ENCODE data around the gene MAP4K2. TPM values are rescaled to one million over a fixed set of nuclear protein-coding genes. Genes with fewer than 3 reads are reported as not detected.

Gene MAP4K2
- total RNA-seq, 1 donor from 2014 or later, result 202 TPM

DNA sequence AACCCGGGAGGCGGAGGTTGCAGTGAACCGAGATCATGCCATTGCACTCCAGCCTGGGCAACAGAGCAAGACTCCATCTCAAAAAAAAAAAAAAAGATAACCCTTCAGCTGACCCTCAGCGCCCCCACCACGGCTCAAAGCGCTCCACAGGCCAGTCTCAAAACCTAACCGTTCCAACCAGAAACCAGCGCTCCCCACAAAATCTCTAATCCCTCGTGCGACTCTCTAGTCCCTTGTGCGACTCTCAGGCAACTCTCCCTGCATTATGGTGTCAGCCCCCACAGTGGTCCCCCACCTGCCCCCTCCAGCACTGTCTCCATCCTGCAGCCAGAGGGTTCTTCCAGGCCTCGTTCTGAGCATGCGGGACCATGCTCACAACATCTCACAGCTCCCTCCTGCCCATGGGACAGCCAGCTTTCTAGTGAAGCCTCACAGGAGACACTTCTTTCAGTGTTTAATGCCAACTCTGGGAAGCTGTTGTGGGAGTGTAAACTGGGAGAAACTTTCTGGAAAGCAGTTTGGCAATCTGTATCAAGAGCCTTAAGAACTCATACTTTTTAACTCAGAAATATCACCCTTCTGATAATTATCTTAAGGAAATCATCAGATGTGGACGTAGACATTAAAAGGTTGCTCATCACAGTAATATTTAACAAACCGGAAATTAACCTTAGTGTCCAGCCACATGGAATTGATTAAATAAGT is 54.9 kb downstream of the MAP4K2 start:
- peaks cover 15% of the 10 kb centered on the region for H3K27me3 Mint-ChIP-seq (ENCODE audit: unreplicated experiment)
- peak overlapping the region; percentile 9 for H3K27ac Mint-ChIP-seq (ENCODE audit: unreplicated experiment)
- no peaks in the 10 kb centered on the region for H3K9me3 Mint-ChIP-seq (ENCODE audit: unreplicated experiment)
- TF ChIP-seq, protein P1, sequence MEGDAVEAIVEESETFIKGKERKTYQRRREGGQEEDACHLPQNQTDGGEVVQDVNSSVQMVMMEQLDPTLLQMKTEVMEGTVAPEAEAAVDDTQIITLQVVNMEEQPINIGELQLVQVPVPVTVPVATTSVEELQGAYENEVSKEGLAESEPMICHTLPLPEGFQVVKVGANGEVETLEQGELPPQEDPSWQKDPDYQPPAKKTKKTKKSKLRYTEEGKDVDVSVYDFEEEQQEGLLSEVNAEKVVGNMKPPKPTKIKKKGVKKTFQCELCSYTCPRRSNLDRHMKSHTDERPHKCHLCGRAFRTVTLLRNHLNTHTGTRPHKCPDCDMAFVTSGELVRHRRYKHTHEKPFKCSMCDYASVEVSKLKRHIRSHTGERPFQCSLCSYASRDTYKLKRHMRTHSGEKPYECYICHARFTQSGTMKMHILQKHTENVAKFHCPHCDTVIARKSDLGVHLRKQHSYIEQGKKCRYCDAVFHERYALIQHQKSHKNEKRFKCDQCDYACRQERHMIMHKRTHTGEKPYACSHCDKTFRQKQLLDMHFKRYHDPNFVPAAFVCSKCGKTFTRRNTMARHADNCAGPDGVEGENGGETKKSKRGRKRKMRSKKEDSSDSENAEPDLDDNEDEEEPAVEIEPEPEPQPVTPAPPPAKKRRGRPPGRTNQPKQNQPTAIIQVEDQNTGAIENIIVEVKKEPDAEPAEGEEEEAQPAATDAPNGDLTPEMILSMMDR (IDR thresholded peaks at IDR 0.05; ENCODE audit: unreplicated experiment), result no peak
- H3K4me3 Mint-ChIP-seq (ENCODE audit: unreplicated experiment), result peak overlapping the region; percentile 31
- no peak for DNase-seq (ENCODE audit: low spot score)
- H3K36me3 Mint-ChIP-seq (ENCODE audit: low read depth, unreplicated experiment), result no peaks in the 10 kb centered on the region
- peaks cover 6% of the 10 kb centered on the region for H3K4me1 Mint-ChIP-seq (ENCODE audit: unreplicated experiment)

DNA sequence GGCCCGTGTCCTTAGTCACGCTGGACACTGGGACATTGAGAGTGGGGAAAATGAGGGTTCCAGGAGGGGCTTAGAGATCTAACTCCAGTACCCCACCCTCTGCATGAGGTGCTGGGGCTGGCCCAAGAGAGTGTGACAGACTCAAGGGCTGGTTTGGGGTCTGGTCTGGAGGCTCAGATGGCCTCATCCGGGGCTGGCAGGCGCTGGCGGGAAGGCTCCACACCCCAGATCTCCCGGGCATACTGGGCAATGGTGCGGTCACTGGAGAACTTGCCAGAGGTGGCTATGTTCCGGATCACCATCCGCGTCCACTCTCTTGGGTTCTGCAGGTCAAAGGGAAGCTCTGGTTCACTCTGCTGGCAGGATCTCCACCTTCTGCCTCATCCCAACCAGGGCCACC is 56.5 kb downstream of the MAP4K2 start:
- Mint-ChIP-seq H3K4me3 (ENCODE audit: unreplicated experiment) (peak overlapping the region; percentile 51), H3K27me3 (ENCODE audit: unreplicated experiment) (peaks cover 12% of the 10 kb centered on the region), H3K27ac (ENCODE audit: unreplicated experiment) (no peak overlapping the region)

DNA sequence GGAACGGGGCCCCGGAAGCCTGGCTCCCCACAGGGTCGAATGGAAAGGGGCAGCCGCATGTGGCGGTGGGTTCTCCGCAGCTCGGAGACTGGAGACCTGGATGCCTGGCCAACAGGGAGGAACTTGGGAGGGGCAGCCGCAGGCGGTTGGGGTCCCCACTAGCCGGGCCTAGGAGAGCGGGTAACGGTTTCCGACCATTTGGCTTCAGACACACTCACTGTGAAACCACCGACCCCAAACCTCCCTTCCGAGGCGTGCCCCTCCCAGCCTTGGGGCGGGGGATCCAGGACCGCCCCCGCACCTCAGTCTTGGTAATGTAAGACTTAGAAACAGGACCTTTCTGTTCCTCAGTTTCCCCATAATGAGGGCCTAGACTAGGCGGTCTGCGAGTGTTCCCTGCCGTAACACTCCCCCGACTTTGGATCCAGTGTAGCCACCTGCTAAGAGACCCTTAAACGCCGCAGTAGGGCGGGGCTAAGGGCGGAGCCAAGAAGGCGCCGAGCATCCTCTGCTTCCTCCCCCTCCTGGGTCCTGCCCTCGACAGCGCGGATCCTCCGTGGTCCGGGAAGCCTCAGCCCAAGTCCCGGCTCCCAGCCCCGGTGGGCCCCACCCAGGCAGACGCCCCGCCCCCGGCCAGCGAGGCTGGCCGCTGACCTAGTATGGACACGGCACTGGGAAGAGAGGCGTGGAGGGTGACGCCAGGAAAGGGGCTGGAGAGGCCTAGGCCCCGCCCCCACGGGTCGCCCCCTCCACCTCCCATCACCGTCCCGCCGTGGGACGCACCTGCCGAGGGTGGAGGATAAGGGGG is 57.3 kb downstream of the MAP4K2 start:
- peak; percentile 87 for DNase-seq (ENCODE audit: low spot score)
- Mint-ChIP-seq H3K4me1 (ENCODE audit: unreplicated experiment) (peaks cover 16% of the 10 kb centered on the region), H3K9me3 (ENCODE audit: unreplicated experiment) (no peaks in the 10 kb centered on the region), H3K36me3 (ENCODE audit: low read depth, unreplicated experiment) (peaks cover 5% of the 10 kb centered on the region), H3K27me3 (ENCODE audit: unreplicated experiment) (peaks cover 15% of the 10 kb centered on the region), H3K4me3 (ENCODE audit: unreplicated experiment) (peak overlapping the region; percentile 94), H3K27ac (ENCODE audit: unreplicated experiment) (peak overlapping the region; percentile 97)
- TF ChIP-seq, protein P1 (IDR thresholded peaks at IDR 0.05; ENCODE audit: unreplicated experiment), result no peak

More for the DNA sequence above, 56.5 kb downstream of the MAP4K2 start:
- peaks cover 4% of the 10 kb centered on the region for H3K36me3 Mint-ChIP-seq (ENCODE audit: low read depth, unreplicated experiment)
- H3K9me3 Mint-ChIP-seq (ENCODE audit: unreplicated experiment), result no peaks in the 10 kb centered on the region
- TF ChIP-seq, protein P1 (IDR thresholded peaks at IDR 0.05; ENCODE audit: unreplicated experiment), result no peak
- no peak for DNase-seq (ENCODE audit: low spot score)
- peaks cover 12% of the 10 kb centered on the region for H3K4me1 Mint-ChIP-seq (ENCODE audit: unreplicated experiment)

DNA sequence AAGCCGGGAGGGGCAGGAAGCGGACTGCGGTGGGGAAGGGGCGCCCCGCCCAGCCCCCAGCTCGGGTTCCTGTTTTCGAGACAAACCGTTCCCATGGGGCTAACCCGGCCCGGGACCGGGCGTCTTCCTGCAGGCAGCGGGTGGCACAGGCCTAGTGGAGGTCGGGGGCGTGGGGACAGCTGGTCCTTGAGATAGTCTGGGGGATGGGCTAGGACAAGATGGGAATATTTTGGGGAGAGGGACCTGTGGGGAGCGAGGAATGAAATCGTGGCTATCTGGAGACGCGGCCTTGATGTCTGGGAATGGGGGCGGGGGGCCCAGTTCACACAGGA is 57.9 kb downstream of the MAP4K2 start:
- H3K9me3 Mint-ChIP-seq (ENCODE audit: unreplicated experiment), result no peaks in the 10 kb centered on the region
- peak; percentile 76 for DNase-seq (ENCODE audit: low spot score)
- peaks cover 11% of the 10 kb centered on the region for H3K36me3 Mint-ChIP-seq (ENCODE audit: low read depth, unreplicated experiment)
- TF ChIP-seq, protein P1 (IDR thresholded peaks at IDR 0.05; ENCODE audit: unreplicated experiment), result no peak
- H3K4me1 Mint-ChIP-seq (ENCODE audit: unreplicated experiment), result peaks cover 21% of the 10 kb centered on the region
- peaks cover 14% of the 10 kb centered on the region for H3K27me3 Mint-ChIP-seq (ENCODE audit: unreplicated experiment)
- H3K4me3 Mint-ChIP-seq (ENCODE audit: unreplicated experiment), result peak overlapping the region; percentile 94
- peak overlapping the region; percentile 97 for H3K27ac Mint-ChIP-seq (ENCODE audit: unreplicated experiment)
